HepG2 (cell line): Measurements from ENCODE around the gene CBFA2T2. TPM values are rescaled to one million over a fixed set of nuclear protein-coding genes. Genes with fewer than 3 reads are reported as not detected.

Experiments used
- ATAC-seq: fragments of 200-7000 bp; cut with Tn5 transposase; 3 replicates; pipeline ENCODE4 v1.9.1; 2020; ENCODE audit warnings: mild to moderate bottlenecking, moderate library complexity
- BruUV-seq: library from RNA; stranded (reverse); fragments of 400-500 nt; replicated peaks from 2 replicates; lab custom pipeline; 2021; lab: Mats Ljungman, UMichigan
- CTCF ChIA-PET: fragments of 300-600 bp; formaldehyde crosslinking; extraction: SDS; loops from one replicate; lab custom pipeline; 2021; ENCODE audit warnings: low total read pairs, inconsistent platforms, low intra/inter-chr PET ratio; lab: Yijun Ruan, JAX
- POLR2A ChIA-PET: fragments of 350-600 bp; sonication (Branson Sonifier 250); formaldehyde crosslinking; loops from one replicate; lab custom pipeline; 2020; ENCODE audit warnings: antibody characterized with exemption, inconsistent platforms; lab: Yijun Ruan, JAX
- DNase-seq: peaks from one replicate; pipeline ENCODE4 v3.0.0-alpha.2; 2015; ENCODE audit warnings: low spot score
- FAIRE-seq: peaks from 3 replicates; lab custom pipeline; 2011; peaks lifted over from hg19 to GRCh38; lab: Jason Lieb, UNC
- H2AFZ ChIP-seq: one replicate; pipeline ENCODE4 v1.6.1; 2011; ENCODE audit warnings: low read length, inconsistent platforms
- H3K27ac ChIP-seq: fragments of 300-600 bp; 3 replicates; pipeline ENCODE4 v1.8.0; 2011; ENCODE audit warnings: mixed run types, mild to moderate bottlenecking, mixed read lengths, low read length, inconsistent platforms; ENCODE audit not compliant: insufficient read depth; ENCODE audit errors: extremely low read length
- H3K27me3 ChIP-seq, 2 experiments: fragments of 200-600 bp in 1 of 2; 2 replicates in 1 of 2; 3 replicates in 1 of 2; pipeline versions ENCODE4 v1.6.0 to v1.8.0; 2011; ENCODE audit warnings: low read length in 2 of 2, mild to moderate bottlenecking in 2 of 2, moderate library complexity in 2 of 2, inconsistent platforms in 1 of 2; ENCODE audit not compliant: insufficient read depth in 2 of 2, control insufficient read depth in 1 of 2
- H3K36me3 ChIP-seq, 2 experiments: fragments of 200-600 bp in 1 of 2; replicated peaks in 1 of 2; 2 replicates in 1 of 2; 3 replicates in 1 of 2; pipeline versions ENCODE4 v1.5.1 to v1.8.0; 2011; ENCODE audit warnings: low read length in 2 of 2, inconsistent platforms in 1 of 2; ENCODE audit not compliant: insufficient read depth in 2 of 2, control insufficient read depth in 1 of 2
- H3K4me1 ChIP-seq: 2 replicates; pipeline ENCODE4 v1.5.1; 2012; ENCODE audit warnings: low read length, inconsistent platforms; ENCODE audit not compliant: insufficient read depth
- H3K4me2 ChIP-seq: 2 replicates; pipeline ENCODE4 v1.6.0; 2011; ENCODE audit warnings: low read depth, low read length, inconsistent platforms
- H3K4me3 ChIP-seq, 3 experiments: fragments of 200-600 bp in 1 of 3; sonication (generic), shearing (Covaris generic) in 1 of 3; replicated peaks in 1 of 3; 2 replicates each; pipeline ENCODE4 v1.5.1; 2011 to 2016; ENCODE audit warnings: low read length in 3 of 3, inconsistent platforms in 2 of 3, low read depth in 2 of 3, mild to moderate bottlenecking in 2 of 3, control low read depth in 1 of 3, mixed read lengths in 1 of 3; ENCODE audit not compliant: insufficient read depth in 1 of 3
- H3K79me2 ChIP-seq: one replicate; pipeline ENCODE4 v1.6.1; 2011; ENCODE audit warnings: low read length, inconsistent platforms; ENCODE audit not compliant: insufficient read depth
- H3K9ac ChIP-seq: 2 replicates; pipeline ENCODE4 v1.6.0; 2011; ENCODE audit warnings: mild to moderate bottlenecking, low read depth, low read length, inconsistent platforms; ENCODE audit not compliant: insufficient read depth
- H3K9me3 ChIP-seq: 2 replicates; pipeline ENCODE4 v1.5.1; 2012; ENCODE audit warnings: mild to moderate bottlenecking, low read length
- H4K20me1 ChIP-seq: 2 replicates; pipeline ENCODE4 v1.6.0; 2011; ENCODE audit warnings: inconsistent platforms, mild to moderate bottlenecking, low read length, moderate library complexity; ENCODE audit not compliant: insufficient read depth
- CEBPB ChIP-seq: IDR thresholded peaks from 2 replicates; pipeline ENCODE4 v1.6.1; 2011; ENCODE audit warnings: low read depth, low read length, improper control_type of control experiment, borderline replicate concordance
- CEBPG ChIP-seq: IDR thresholded peaks from 2 replicates; pipeline ENCODE4 v1.6.1; 2016
- HDAC1 ChIP-seq: sonication (generic); formaldehyde crosslinking; IDR thresholded peaks from 2 replicates; pipeline ENCODE4 v1.5.1; 2020; ENCODE audit warnings: mild to moderate bottlenecking, missing genetic modification reagents
- HMGA1 ChIP-seq: sonication (generic); formaldehyde crosslinking; conservative IDR thresholded peaks from 2 replicates; pipeline ENCODE4 v1.4.0; 2020; ENCODE audit warnings: missing genetic modification reagents
- MAZ ChIP-seq, 2 experiments: sonication (generic) in 1 of 2; formaldehyde crosslinking in 1 of 2; IDR thresholded peaks; 2 replicates each; pipeline versions ENCODE4 v1.5.0 to v1.6.1; 2012 to 2020; ENCODE audit warnings: low read depth in 2 of 2, mild to moderate bottlenecking in 2 of 2, borderline replicate concordance in 1 of 2, improper control_type of control experiment in 1 of 2, low read length in 1 of 2, missing genetic modification reagents in 1 of 2, moderate library complexity in 1 of 2
- NFIC ChIP-seq: IDR thresholded peaks from 2 replicates; pipeline ENCODE4 v1.6.1; 2012; ENCODE audit warnings: mild to moderate bottlenecking, low read length, inconsistent platforms
- PCBP1 ChIP-seq: fragments of 200-400 bp; formaldehyde crosslinking; IDR thresholded peaks from 2 replicates; pipeline ENCODE4 v1.6.1; 2017; ENCODE audit warnings: mild to moderate bottlenecking, low read depth, low read length, borderline replicate concordance
- POLR2G ChIP-seq: fragments of 200-400 bp; formaldehyde crosslinking; IDR thresholded peaks from 2 replicates; pipeline ENCODE4 v1.6.1; 2018; ENCODE audit warnings: mild to moderate bottlenecking, low read depth, low read length, moderate library complexity
- SALL1 ChIP-seq: sonication (generic); formaldehyde crosslinking; IDR thresholded peaks from 2 replicates; pipeline ENCODE4 v1.8.0; 2022; ENCODE audit warnings: mild to moderate bottlenecking, missing genetic modification reagents
- SP140L ChIP-seq: sonication (generic); formaldehyde crosslinking; IDR thresholded peaks from 2 replicates; pipeline ENCODE4 v1.4.0; 2020; ENCODE audit warnings: missing genetic modification reagents, borderline replicate concordance
- TBX2 ChIP-seq: sonication (generic); formaldehyde crosslinking; IDR thresholded peaks from 2 replicates; pipeline ENCODE4 v1.5.0; 2020; ENCODE audit warnings: missing genetic modification reagents, mild to moderate bottlenecking, borderline replicate concordance
- ZEB1 ChIP-seq: IDR thresholded peaks from 2 replicates; pipeline ENCODE4 v1.6.1; 2012; ENCODE audit warnings: mild to moderate bottlenecking, low read depth, inconsistent platforms; ENCODE audit not compliant: insufficient replicate concordance
- ZFP36 ChIP-seq: fragments of 150-350 bp; IDR thresholded peaks from 2 replicates; pipeline ENCODE4 v1.6.1; 2018; ENCODE audit warnings: borderline replicate concordance, low read length, low read depth; ENCODE audit not compliant: partially characterized antibody
- ZNF761 ChIP-seq: sonication (generic); formaldehyde crosslinking; conservative IDR thresholded peaks from 2 replicates; pipeline ENCODE4 v1.4.0; 2020; ENCODE audit warnings: mild to moderate bottlenecking, missing genetic modification reagents
- ZNF768 ChIP-seq: sonication (generic); formaldehyde crosslinking; IDR thresholded peaks from 2 replicates; pipeline ENCODE4 v1.4.0; 2020; ENCODE audit warnings: missing genetic modification reagents
- ZNF841 ChIP-seq: sonication (generic); formaldehyde crosslinking; IDR thresholded peaks from 2 replicates; pipeline ENCODE4 v1.8.1; 2023; ENCODE audit warnings: missing genetic modification reagents, borderline replicate concordance
- WGBS: methylation state at CpG from one replicate; pipeline ENCODE4 v1.1.6; 2017; ENCODE audit warnings: low lambda C conversion rate; 5-methylcytosine and 5-hydroxymethylcytosine counted together
- in situ Hi-C: cut with HindIII; loops from 2 replicates; pipeline ENCODE4 v1.10.0; 2017; ENCODE audit warnings: low pct_unique_long_range_greater_than_20kb; ENCODE audit not compliant: extremely low pct_ligation_motif_present
- intact Hi-C: fragments of 100-400 bp; cut with micrococcal nuclease; formaldehyde crosslinking; loops from one replicate; pipeline ENCODE4 v1.10.0; 2022; ENCODE audit not compliant: unreplicated experiment
- polyA plus RNA-seq, 8 experiments: library from polyadenylated mRNA; depleted of rRNA in 3 of 8; stranded (reverse) in 7 of 8; unstranded in 1 of 8; fragments of >200 nt; fragmentation: Illumina TruSeq in 4 of 8; extraction: Trizol in 4 of 8; gene quantifications; 2 replicates each; pipeline versions ENCODE4 v1.2.1 to v1.2.3, GENCODE V29; 2011 to 2016; ENCODE audit warnings: low read depth in 4 of 8, missing spikeins in 1 of 8, mixed read lengths in 1 of 8; ENCODE audit not compliant: insufficient read depth in 1 of 8
- total RNA-seq, 5 experiments: library from RNA; depleted of rRNA; stranded (reverse); fragments of >200 nt; fragmentation: Illumina TruSeq; extraction: Trizol; gene quantifications; 2 replicates each; pipeline ENCODE4 v1.2.3, GENCODE V29; 2016; ENCODE audit warnings: low read depth in 1 of 5
- TF ChIP-seq, protein P1 (sequence below): sonication (generic); formaldehyde crosslinking; IDR thresholded peaks from 2 replicates; pipeline ENCODE4 v1.9.0; 2021; ENCODE audit warnings: missing genetic modification reagents, mild to moderate bottlenecking, borderline replicate concordance

The CBFA2T2 gene
- total and polyA plus RNA-seq, 2 of the 13 experiments (the other 11 are each of a cell fraction or from before 2014, with no cell fraction given): 6.3 to 21.2 TPM

GRCh38 chr20:33474963-33475362, 14.9 kb upstream of the CBFA2T2 start:
- Histone ChIP-seq H2AFZ (no peak overlapping the region), H3K4me3 (no peak overlapping the region), H3K79me2 (no peaks in the 10 kb centered on the region), H3K9me3 (no peaks in the 10 kb centered on the region), H3K36me3 (no peaks in the 10 kb centered on the region), H3K9ac (no peak overlapping the region), H3K4me2 (peak overlapping the region; percentile 33)
- FAIRE-seq: no peak
- POLR2A ChIA-PET: interaction anchor here (0.5 to 1.9 kb wide), 2 partner anchors 14 to 40 kb away, joined by 4 to 7 read pairs; partner anchors contain the start of gene CBFA2T2
- 29% methylated on average over 11 of the region's 11 CpGs for WGBS
- TF ChIP-seq NFIC (no peak), HMGA1 (CRISPR knock-in tag) (no peak), ZNF761 (CRISPR knock-in tag) (0 out of 2 replicates have a peak, but pooled peaks have one; percentile 5), HDAC1 (CRISPR knock-in tag) (0 out of 2 replicates have a peak, but pooled peaks have one; percentile 20)
- TF ChIP-seq, all 625 proteins: peak for 2
- ATAC-seq: no peak
- CTCF ChIA-PET: no interaction called here
- in situ Hi-C loops (no loop called here), intact Hi-C loops (no loop called here)
- Histone ChIP-seq H4K20me1 (no peaks in the 10 kb centered on the region), H3K4me1 (peaks cover 57% of the 10 kb centered on the region), H3K27ac (no peak overlapping the region), H3K27me3 (peaks cover 2 to 28% of the 10 kb centered on the region in 2 experiments)
- no TSS peak for BruUV-seq
- no peak for DNase-seq

GRCh38 chr20:33475381-33476152, 14.3 kb upstream of the CBFA2T2 start:
- peak; percentile 13; the same call in 2 of the 3 replicates for ATAC-seq
- H3K9me3 ChIP-seq: no peaks in the 10 kb centered on the region
- TF ChIP-seq ZNF768 (CRISPR knock-in tag) (0 out of 2 replicates have a peak, but pooled peaks have one; percentile 31), ZNF841 (CRISPR knock-in tag) (no peak), SP140L (CRISPR knock-in tag) (no peak), CEBPG (CRISPR knock-in tag) (peak; percentile 54), ZEB1 (no peak), ZFP36 (no peak), MAZ (IDR thresholded peaks at IDR 0.05; ENCODE audit: borderline replicate concordance, low read depth, low read length) (no peak), MAZ (CRISPR knock-in tag; IDR thresholded peaks at IDR 0.05; ENCODE audit: low read depth) (0 out of 2 replicates have a peak, but pooled peaks have one; percentile 28), CEBPB (peak; percentile 85), SALL1 (CRISPR knock-in tag) (peak; percentile 43), PCBP1 (peak; percentile 85; the same call in 1 of the 2 replicates), TBX2 (CRISPR knock-in tag) (peak; percentile 30; the same call in 1 of the 2 replicates), POLR2G (no peak)
- TF ChIP-seq, protein P1, sequence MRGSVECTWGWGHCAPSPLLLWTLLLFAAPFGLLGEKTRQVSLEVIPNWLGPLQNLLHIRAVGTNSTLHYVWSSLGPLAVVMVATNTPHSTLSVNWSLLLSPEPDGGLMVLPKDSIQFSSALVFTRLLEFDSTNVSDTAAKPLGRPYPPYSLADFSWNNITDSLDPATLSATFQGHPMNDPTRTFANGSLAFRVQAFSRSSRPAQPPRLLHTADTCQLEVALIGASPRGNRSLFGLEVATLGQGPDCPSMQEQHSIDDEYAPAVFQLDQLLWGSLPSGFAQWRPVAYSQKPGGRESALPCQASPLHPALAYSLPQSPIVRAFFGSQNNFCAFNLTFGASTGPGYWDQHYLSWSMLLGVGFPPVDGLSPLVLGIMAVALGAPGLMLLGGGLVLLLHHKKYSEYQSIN (CRISPR knock-in tag): no peak

More at GRCh38 chr20:33475381-33476152, 14.3 kb upstream of the CBFA2T2 start:
- Histone ChIP-seq H3K4me1 (peaks cover 55% of the 10 kb centered on the region), H3K4me2 (peak overlapping the region; percentile 43), H3K79me2 (no peaks in the 10 kb centered on the region), H3K27me3 (peaks cover 2 to 28% of the 10 kb centered on the region in 2 experiments), H3K36me3 (no peaks in the 10 kb centered on the region), H3K9ac (no peak overlapping the region), H3K4me3 (no peak overlapping the region; a peak in 1 of 6 replicates), H2AFZ (no peak overlapping the region), H4K20me1 (no peaks in the 10 kb centered on the region), H3K27ac (no peak overlapping the region)
- FAIRE-seq (no peak), DNase-seq (no peak)
- ChIA-PET CTCF (no interaction called here), POLR2A (interaction anchor here (0.5 to 1.9 kb wide), 3 partner anchors 14 to 188 kb away, joined by 3 to 7 read pairs (median 4); partner anchors contain the start of gene CBFA2T2)
- in situ Hi-C loops (no loop called here), intact Hi-C loops (no loop called here)
- no TSS peak for BruUV-seq
- 12% methylated on average over 14 of the region's 14 CpGs for WGBS
